Ureter (tissue), 1 donor: ENCODE results near the gene PDE1A. TPM values are rescaled to one million over a fixed set of nuclear protein-coding genes. Genes with fewer than 3 reads are reported as not detected.

Source experiments
- DNase-seq: peaks from one replicate; pipeline ENCODE4 v3.0.0-alpha.2; 2020; ENCODE audit warnings: low spot score
- total RNA-seq: library from RNA; stranded (reverse); gene quantifications from one replicate; pipeline ENCODE4 v1.2.4, GENCODE V29; 2023
- donor health status: DM: yes; HTN: yes; CAD: no.

Gene PDE1A
- total RNA-seq, 1 donor from 2014 or later: 9.7 TPM

DNA sequence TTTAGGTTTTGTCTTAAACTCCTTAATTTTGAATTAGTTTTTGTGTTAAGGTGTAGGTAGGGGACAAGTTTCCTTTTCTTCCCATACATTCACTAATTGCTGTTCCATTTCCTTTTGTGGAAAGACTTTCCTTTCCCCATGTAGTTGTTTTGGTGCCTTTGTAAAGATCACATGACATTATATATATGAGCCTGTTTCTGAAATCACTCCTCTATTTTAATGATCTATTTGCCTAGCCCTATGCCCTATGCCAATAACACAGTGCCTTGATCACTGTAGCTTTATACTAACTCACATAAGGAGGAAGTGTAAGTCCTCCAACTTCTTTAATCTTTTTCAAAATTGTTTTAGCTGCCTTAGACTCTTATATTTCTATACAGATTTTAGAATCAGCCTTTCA is 229.3 kb downstream of the PDE1A start:
- DNase-seq: no peak

GRCh38 chr2:182193291-182193690 is 233.5 kb downstream of the PDE1A start:
- DNase-seq: no peak

DNA sequence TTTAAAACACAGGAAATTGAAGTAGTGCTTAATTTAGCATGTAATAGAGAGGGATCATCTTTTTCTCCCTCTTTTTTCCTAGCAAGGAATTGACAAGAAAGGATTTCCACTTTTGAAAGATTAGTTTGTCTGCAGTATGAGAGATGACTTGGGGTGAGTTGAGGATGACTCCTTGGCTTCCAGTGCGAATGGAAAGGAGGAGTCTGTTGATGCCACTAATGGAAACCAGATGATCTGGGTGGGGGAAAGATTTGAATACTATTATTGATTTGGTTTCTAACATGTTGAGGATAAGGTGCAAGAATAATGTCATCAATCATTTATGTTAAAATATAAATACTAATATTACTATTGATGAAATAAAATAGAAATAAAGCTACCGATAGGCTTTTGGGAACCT is 235.8 kb downstream of the PDE1A start:
- no peak for DNase-seq

DNA sequence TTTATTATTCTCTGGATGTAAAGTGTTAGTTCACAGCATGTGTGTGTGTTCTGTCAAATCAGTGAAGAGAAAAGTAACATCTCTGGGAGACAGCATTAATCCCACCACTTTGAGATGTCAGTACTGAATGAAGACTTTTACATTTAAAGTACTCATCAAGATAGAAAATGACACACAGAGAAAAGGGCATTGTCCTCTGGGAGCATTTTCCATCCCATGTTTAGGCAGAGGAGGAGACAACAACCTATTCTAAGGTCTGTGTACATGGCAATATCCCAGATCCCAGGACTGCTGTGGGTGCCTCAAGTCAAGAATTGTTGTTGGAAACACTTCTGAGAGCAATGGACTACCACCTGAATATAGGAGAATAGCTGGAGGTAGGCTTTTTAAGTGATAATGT is 239.7 kb downstream of the PDE1A start:
- DNase-seq: no peak

GRCh38 chr2:182186132-182186735 is 240.6 kb downstream of the PDE1A start:
- no peak for DNase-seq

- no peak for DNase-seq
Observed at GRCh38 chr2:182182436-182182835, 244.4 kb downstream of the PDE1A start.

GRCh38 chr2:182181381-182181780 is 245.5 kb downstream of the PDE1A start:
- no peak for DNase-seq

DNA sequence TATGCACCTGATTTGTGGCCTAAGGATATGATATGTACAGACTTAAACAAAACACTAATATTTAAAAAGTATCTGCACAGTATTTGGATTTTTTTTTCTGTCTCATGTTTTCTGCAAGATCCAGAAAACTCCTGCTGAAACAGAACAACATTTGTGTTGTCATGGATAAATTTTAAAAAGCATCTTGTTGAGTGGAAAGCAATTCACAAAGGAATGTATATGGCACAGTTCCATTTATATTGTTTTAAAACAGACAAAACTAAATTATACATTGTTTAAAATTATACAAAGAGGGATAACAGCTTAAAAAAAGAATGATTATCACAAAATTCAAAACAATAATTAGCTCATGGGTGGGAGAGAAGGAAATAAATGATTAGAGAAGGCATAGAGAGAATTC is 247.7 kb downstream of the PDE1A start:
- no peak for DNase-seq

GRCh38 chr2:182173944-182174622 is 252.8 kb downstream of the PDE1A start:
- no peak for DNase-seq

DNA sequence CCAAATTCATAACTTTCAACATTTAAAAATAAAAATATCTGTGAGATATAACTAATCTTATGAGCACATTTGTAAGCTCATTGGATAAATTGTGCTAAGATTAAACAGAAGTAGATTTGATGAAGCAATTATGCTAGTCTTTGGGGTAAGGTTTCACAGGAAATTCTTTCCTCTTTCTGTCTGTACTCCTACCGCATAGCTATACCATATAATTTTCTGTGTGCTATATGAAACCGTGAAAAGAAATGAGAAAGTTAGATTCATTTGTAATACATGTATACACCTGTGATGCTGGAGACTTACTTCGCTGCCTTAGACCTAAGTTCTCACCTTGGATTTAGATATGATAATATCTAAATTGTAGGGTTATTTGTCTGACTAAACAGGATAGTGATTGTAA is 256.5 kb downstream of the PDE1A start:
- DNase-seq: no peak

- DNase-seq: no peak
Observed at GRCh38 chr2:182167882-182168281, 259.0 kb downstream of the PDE1A start.

- no peak for DNase-seq
Observed at GRCh38 chr2:182166841-182167240, 260.0 kb downstream of the PDE1A start.

DNA sequence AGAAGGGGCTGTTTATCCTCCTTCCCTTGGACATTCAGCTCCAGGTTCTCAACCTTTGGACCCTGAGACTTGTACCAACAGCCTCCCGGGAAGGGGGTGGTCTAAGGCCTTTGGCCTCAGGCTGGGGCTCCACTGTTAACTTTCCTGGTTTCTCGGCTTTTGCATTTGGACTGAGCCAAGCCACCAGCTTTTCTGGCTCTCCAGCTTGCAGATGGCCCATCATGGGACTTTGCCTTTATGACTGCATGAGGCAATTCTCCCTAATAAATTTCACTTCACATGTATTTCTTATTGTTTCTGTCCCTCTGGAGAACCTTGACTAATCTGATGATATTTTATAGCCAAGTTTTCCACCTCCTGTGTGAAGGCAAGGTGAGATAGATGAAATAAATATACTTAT is 260.4 kb downstream of the PDE1A start:
- no peak for DNase-seq

DNA sequence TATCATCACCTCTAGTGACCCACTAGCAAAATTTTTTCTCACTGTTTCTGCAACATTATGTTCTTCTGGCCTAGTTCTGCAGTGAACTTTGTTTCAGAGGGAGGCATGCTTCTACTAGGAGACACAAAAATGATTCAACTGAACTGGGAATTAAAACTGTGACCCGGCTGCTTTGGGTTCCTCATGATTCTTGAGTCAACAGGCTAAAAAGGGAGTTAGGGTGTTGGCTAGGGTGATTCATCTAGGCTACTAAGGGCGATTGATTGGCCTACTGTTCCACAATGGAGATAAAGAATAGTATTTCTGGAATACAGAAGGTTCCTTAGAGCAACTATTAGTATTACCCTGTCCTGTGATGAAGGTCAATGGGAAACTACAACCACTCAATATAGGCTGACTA is 261.6 kb downstream of the PDE1A start:
- no peak for DNase-seq

DNA sequence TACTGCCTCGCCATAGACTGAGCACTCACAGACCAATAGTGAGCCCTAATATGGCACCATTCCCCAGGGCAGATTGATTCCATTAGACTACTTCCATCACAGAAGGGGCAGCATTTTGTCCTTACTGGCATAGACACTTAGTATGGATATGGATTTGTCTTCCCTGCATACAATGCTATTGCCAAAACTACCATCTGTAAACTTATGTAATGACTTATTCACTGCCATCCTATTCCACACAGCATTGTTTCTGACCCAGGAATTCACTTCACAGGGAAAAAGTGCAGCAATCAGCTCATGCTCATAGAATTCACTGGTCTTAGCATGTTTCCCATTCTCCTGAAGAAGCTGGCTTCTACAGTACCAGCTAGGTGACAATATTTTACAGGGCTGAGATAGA is 262.1 kb downstream of the PDE1A start:
- no peak for DNase-seq

- no peak for DNase-seq
Observed at GRCh38 chr2:182163878-182164277, 263.0 kb downstream of the PDE1A start.

GRCh38 chr2:182148344-182148743 is 278.5 kb downstream of the PDE1A start:
- DNase-seq: no peak

GRCh38 chr2:182144776-182145165 is 282.1 kb downstream of the PDE1A start:
- no peak for DNase-seq

DNA sequence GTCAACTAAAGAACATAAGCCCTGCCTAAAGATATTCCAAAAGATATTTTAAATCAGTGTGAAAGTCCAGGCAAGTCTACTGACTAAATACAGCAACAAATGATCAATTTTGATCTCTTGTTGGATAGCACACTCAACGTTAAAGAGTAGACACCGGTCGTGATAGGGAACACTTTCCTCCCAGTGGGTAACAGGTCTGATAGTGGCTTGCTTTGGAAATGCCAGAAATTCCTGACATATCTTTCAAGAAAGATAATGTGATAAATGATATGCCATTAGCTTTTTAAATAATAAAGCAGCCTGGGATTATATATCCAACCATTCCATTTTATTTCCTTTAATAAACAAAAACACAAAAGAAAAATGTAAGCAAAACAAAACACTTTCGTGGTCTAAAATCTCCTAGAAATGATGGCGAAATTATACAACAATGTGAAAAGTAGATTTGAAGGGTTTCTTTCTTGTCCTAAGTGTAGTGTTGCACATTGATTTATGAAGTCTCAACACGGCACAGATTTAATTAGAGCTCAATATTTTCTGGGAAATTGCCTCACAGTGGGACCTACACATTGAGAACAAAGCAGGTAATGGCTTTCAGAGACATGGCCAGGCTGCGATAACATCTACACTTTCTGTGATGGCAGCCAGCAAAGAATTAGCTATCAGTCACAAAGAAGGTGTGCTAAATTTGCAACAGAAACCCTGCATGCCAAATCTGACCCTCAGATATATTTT is 282.6 kb downstream of the PDE1A start:
- DNase-seq: no peak

DNA sequence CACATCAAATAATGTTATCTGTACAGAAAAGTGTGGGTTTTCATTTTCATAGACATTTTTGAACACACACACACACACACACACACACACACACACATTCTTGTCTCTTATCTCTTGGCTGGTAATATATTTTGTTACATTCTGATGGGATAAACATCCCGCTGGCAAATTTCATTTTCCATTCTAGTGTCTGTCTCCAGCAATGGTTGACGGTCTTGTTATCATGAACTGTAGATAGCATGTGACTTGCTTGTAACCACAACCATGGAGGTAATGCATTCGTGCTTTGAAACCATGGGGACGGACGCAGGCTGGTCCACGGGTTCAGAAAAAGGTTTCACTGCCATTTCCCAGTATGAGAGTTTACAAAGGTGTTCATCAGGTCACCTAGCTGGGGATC is 284.8 kb downstream of the PDE1A start:
- no peak for DNase-seq

DNA sequence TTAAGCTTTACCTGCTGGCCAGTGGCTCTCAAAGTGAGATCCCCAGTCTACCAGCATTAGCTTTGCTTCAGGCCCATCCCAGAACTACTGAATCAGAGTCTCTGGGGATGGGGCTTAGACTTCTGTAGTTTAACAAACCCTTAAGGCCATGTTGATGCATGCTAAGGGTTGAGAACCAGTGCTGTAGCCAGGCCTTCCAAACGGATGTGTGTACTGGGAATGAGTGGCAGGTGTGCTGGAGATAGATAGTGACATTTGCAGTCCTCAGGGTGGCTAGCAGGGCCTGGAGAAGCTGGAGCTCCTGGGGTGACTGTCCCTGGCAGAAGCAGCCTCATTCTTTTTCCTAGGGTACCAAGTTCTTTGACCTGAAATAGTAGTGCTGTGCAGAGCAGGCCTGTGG is 292.6 kb downstream of the PDE1A start:
- no peak for DNase-seq

DNA sequence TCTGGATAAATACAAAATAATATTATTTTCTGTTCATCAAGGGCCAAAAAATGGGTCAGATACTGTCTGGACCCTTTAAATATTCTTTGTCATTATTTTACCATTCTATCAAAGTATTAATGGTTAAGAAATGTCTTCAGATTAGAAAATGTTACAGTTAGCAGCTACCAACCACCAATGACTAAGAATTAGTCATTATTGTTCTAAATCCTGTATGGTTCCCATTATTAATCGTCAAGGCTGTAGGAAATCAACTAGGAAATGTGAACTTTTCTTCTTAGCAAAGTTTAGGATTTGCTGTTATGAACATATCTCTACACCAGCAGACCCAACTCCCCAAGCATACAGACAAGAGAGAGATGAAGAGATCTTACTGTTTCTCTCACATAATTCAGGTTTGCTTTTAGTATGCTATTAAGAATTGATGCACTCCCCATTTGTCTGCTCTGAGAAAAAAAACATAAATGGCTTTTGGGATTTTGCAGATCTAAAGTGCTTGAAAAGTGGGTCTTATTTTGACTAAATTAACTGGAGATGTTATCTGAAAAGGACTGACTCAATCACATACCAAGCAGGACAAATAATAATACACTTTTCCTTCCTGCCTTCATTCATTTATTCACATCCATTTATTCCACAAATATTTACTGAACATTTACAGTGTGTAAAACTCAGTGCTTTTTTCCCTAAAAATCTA is 293.5 kb downstream of the PDE1A start:
- DNase-seq: no peak

- DNase-seq: no peak
Observed at GRCh38 chr2:182132605-182133004, 294.2 kb downstream of the PDE1A start.
